ENCODE results near the gene PTTG2. TPM values are rescaled to one million over a fixed set of nuclear protein-coding genes. Genes with fewer than 3 reads are reported as not detected.
A peak's percentile ranks its signal among the peaks of the same experiment; 100 is the strongest.

Gene PTTG2
- total RNA-seq, 1 donor from 2014 or later: 1.0 TPM

- intact Hi-C loops (cut with micrococcal nuclease): no loop called here
- ATAC-seq: peak; percentile 53
- no peak for DNase-seq
These were observed 21.9 kb downstream of the PTTG2 start for GRCh38 chr4:37981844-37982720.

GRCh38 chr4:37982736-37983135 lies 22.5 kb downstream of the PTTG2 start:
- ATAC-seq (peak; percentile 23), DNase-seq (no peak)
- intact Hi-C loops (cut with micrococcal nuclease): no loop called here

- no peak for ATAC-seq
- no peak for DNase-seq
- intact Hi-C loops (cut with micrococcal nuclease): no loop called here
These were observed 23.8 kb downstream of the PTTG2 start for GRCh38 chr4:37983951-37984350.

GRCh38 chr4:37985730-37986275 lies 25.6 kb downstream of the PTTG2 start:
- DNase-seq (no peak), ATAC-seq (no peak)
- intact Hi-C loops (cut with micrococcal nuclease): no loop called here

- no peak for ATAC-seq
- intact Hi-C loops (cut with micrococcal nuclease): no loop called here
- no peak for DNase-seq
These were observed 28.5 kb downstream of the PTTG2 start for GRCh38 chr4:37988670-37989069.

GRCh38 chr4:37989398-37990260 lies 29.4 kb downstream of the PTTG2 start:
- intact Hi-C loops (cut with micrococcal nuclease): no loop called here
- ATAC-seq (peak; percentile 56), DNase-seq (no peak)

GRCh38 chr4:37990731-37991245 lies 30.6 kb downstream of the PTTG2 start:
- DNase-seq (no peak), ATAC-seq (no peak)
- intact Hi-C loops (cut with micrococcal nuclease): no loop called here

- no peak for ATAC-seq
- DNase-seq: no peak
- intact Hi-C loops (cut with micrococcal nuclease): no loop called here
These were observed 31.6 kb downstream of the PTTG2 start for GRCh38 chr4:37991623-37992410.

- no peak for ATAC-seq
- no peak for DNase-seq
- intact Hi-C loops (cut with micrococcal nuclease): no loop called here
These were observed 33.6 kb downstream of the PTTG2 start for GRCh38 chr4:37993806-37994205.

- intact Hi-C loops (cut with micrococcal nuclease): no loop called here
- no peak for ATAC-seq
- no peak for DNase-seq
These were observed 34.4 kb downstream of the PTTG2 start for GRCh38 chr4:37994569-37994968.

GRCh38 chr4:37995299-37995821 lies 35.2 kb downstream of the PTTG2 start:
- DNase-seq: no peak
- ATAC-seq: no peak
- intact Hi-C loops (cut with micrococcal nuclease): no loop called here

GRCh38 chr4:37995981-37996775 lies 36.0 kb downstream of the PTTG2 start:
- DNase-seq: peak; percentile 82
- intact Hi-C loops (cut with micrococcal nuclease): no loop called here
- ATAC-seq: peak; percentile 79

GRCh38 chr4:37998226-37998625 lies 38.0 kb downstream of the PTTG2 start:
- intact Hi-C loops (cut with micrococcal nuclease): no loop called here
- DNase-seq: no peak
- no peak for ATAC-seq

GRCh38 chr4:37999000-37999716 lies 39.0 kb downstream of the PTTG2 start:
- no peak for DNase-seq
- intact Hi-C loops (cut with micrococcal nuclease): no loop called here
- no peak for ATAC-seq

- DNase-seq (no peak), ATAC-seq (no peak)
- intact Hi-C loops (cut with micrococcal nuclease): no loop called here
These were observed 39.8 kb downstream of the PTTG2 start for GRCh38 chr4:37999965-38000364.

- intact Hi-C loops (cut with micrococcal nuclease): no loop called here
- DNase-seq: no peak
- ATAC-seq: no peak
These were observed 41.7 kb downstream of the PTTG2 start for GRCh38 chr4:38001927-38002326.

GRCh38 chr4:38002451-38003071 lies 42.4 kb downstream of the PTTG2 start:
- intact Hi-C loops (cut with micrococcal nuclease): no loop called here
- ATAC-seq (no peak), DNase-seq (no peak)

All from left ventricle myocardium superior (tissue), 1 donor.